Endothelial cell (in vitro differentiated cells): Measurements from ENCODE around the gene MEIOB. TPM values are rescaled to one million over a fixed set of nuclear protein-coding genes. Genes with fewer than 3 reads are reported as not detected.

Experiments
- DNase-seq: peaks from one replicate; pipeline ENCODE4 v3.0.0; 2021; ENCODE audit warnings: low spot score
- H3K27ac Mint-ChIP-seq: one replicate; pipeline ENCODE4 v1.8.0; 2021; ENCODE audit warnings: mixed read lengths, inconsistent platforms; ENCODE audit not compliant: unreplicated experiment
- H3K27me3 Mint-ChIP-seq: one replicate; pipeline ENCODE4 v1.8.0; 2021; ENCODE audit warnings: mild to moderate bottlenecking, moderate library complexity, mixed read lengths, inconsistent platforms; ENCODE audit not compliant: unreplicated experiment
- H3K36me3 Mint-ChIP-seq: one replicate; pipeline ENCODE4 v1.8.0; 2021; ENCODE audit warnings: mild to moderate bottlenecking, low read depth, mixed read lengths, inconsistent platforms; ENCODE audit not compliant: unreplicated experiment
- H3K4me1 Mint-ChIP-seq: one replicate; pipeline ENCODE4 v1.8.0; 2021; ENCODE audit warnings: mild to moderate bottlenecking, mixed read lengths, inconsistent platforms; ENCODE audit not compliant: unreplicated experiment
- H3K4me3 Mint-ChIP-seq: one replicate; pipeline ENCODE4 v1.8.0; 2021; ENCODE audit warnings: mild to moderate bottlenecking, mixed read lengths, inconsistent platforms; ENCODE audit not compliant: unreplicated experiment
- H3K9me3 Mint-ChIP-seq: one replicate; pipeline ENCODE4 v1.8.0; 2021; ENCODE audit warnings: mixed read lengths, inconsistent platforms; ENCODE audit not compliant: unreplicated experiment
- total RNA-seq: library from RNA; stranded (reverse); fragmentation: NEBNext Ultra II Directional; extraction: Animal tissue kit (Norgen Biotek cat#: 25700); gene quantifications from one replicate; pipeline ENCODE4 v1.2.1, GENCODE V29; 2021; ENCODE audit not compliant: unreplicated experiment
- TF ChIP-seq, protein P1 (sequence below): fragments of 200-600 bp; sonication (generic); IDR thresholded peaks from one replicate; pipeline ENCODE4 v1.5.0; 2021; ENCODE audit warnings: antibody characterized with exemption; ENCODE audit not compliant: unreplicated experiment

Gene MEIOB
- total RNA-seq, 1 donor from 2014 or later, result not detected

DNA sequence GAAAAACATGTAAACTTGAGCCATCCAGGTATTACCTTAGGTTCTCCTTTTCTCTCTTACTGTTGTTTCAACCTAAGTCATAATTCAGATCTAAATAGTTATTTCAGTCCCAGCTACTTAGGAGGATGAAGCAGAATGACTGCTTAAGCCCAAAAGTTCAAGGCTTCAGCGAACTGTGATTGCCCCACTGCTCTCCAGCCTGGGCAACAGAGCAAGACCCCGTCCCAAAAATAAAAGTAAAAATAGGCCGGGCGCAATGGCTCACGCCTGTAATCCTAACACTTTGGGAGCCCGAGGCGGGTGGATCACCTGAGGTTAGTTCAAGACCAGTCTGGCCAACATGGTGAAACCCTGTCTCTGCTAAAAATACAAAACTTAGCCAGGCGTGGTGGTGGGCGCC is 9.6 kb downstream of the MEIOB start:
- H3K4me1 Mint-ChIP-seq, result no peaks in the 10 kb centered on the region
- TF ChIP-seq, protein P1, sequence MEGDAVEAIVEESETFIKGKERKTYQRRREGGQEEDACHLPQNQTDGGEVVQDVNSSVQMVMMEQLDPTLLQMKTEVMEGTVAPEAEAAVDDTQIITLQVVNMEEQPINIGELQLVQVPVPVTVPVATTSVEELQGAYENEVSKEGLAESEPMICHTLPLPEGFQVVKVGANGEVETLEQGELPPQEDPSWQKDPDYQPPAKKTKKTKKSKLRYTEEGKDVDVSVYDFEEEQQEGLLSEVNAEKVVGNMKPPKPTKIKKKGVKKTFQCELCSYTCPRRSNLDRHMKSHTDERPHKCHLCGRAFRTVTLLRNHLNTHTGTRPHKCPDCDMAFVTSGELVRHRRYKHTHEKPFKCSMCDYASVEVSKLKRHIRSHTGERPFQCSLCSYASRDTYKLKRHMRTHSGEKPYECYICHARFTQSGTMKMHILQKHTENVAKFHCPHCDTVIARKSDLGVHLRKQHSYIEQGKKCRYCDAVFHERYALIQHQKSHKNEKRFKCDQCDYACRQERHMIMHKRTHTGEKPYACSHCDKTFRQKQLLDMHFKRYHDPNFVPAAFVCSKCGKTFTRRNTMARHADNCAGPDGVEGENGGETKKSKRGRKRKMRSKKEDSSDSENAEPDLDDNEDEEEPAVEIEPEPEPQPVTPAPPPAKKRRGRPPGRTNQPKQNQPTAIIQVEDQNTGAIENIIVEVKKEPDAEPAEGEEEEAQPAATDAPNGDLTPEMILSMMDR, result no peak
- no peak overlapping the region for H3K4me3 Mint-ChIP-seq
- H3K27ac Mint-ChIP-seq, result no peak overlapping the region
- no peaks in the 10 kb centered on the region for H3K36me3 Mint-ChIP-seq
- H3K27me3 Mint-ChIP-seq, result peaks cover 2% of the 10 kb centered on the region
- no peaks in the 10 kb centered on the region for H3K9me3 Mint-ChIP-seq
- no peak for DNase-seq

DNA sequence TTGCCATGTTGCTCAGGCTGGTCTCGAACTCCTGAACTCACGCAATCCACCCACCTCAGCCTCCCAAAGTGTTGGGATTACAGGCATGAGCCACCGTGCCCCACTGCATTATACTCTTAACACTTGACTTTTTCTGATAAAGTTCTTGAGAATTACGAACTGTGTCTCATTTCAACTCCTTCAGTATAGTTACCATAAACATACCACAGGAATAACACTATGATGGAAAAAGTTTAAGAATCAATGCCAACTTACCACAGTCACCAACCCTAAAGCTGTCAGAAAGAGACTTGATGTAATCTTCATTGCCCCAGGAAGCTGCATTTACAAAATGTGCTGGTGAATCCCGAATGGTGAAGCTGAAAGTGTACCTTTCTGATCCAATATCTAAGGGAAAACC is 10.2 kb downstream of the MEIOB start:
- no peak for DNase-seq
- H3K4me3 Mint-ChIP-seq, result no peak overlapping the region

DNA sequence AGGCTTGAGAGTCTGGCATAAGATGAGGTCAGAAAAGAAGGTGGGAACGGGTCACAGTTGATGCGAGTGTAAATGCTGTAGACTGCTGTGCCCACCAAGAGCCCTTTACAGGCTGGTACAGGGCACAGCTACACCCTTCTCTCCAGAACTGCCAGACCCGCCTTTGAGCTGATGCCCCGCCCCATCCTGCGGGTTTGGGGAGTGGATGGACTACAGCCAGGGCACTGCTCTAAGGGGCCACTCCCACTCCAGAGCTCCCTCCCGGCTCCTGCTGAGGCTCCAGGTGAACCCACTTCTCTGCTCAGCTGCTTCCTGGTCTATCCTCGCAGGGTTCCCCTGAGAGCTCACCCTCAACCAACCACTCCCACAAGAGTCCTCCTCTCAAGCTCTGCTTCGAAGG is 12.3 kb downstream of the MEIOB start:
- TF ChIP-seq, protein P1, result no peak

More for the DNA sequence above, 10.2 kb downstream of the MEIOB start:
- Mint-ChIP-seq H3K36me3 (no peaks in the 10 kb centered on the region), H3K9me3 (no peaks in the 10 kb centered on the region), H3K4me1 (no peaks in the 10 kb centered on the region), H3K27me3 (peaks cover 2% of the 10 kb centered on the region), H3K27ac (no peak overlapping the region)
- TF ChIP-seq, protein P1, result no peak

DNA sequence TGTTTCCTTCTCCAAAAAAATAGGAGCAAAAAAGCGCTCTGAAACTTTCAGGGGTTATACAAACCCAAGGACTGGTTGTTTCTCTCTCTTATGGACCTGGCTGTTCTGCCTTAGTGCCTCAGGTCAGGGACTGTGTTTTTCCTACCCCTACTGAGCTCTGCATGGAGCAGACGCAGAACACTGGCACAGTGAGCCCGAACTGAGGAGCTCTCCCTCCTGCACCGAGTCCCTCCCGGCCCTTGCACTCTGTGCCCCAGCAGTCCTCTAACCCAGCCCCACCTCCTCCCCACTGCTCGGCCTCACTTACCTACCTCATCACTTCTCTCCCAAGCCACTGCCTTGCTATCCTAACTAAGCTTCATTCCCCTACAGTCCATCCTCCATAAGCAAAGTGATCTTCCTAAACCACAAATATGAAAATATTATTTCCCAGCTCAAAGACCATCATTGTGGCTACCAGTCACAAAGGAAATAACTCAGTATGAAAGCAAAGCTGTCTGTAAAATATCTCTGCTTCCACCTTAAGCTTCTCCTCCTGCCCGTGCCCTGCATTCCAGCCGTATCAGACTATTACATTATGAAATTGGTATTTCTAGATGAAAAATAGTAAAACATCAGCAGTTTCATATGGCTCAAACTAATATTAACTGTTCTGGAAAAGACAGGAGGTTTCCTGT is 13.6 kb downstream of the MEIOB start:
- peaks cover 2% of the 10 kb centered on the region for H3K27me3 Mint-ChIP-seq
- H3K36me3 Mint-ChIP-seq, result no peaks in the 10 kb centered on the region
- no peaks in the 10 kb centered on the region for H3K9me3 Mint-ChIP-seq
- DNase-seq, result no peak
- H3K27ac Mint-ChIP-seq, result no peak overlapping the region
- no peaks in the 10 kb centered on the region for H3K4me1 Mint-ChIP-seq
- no peak overlapping the region for H3K4me3 Mint-ChIP-seq
- TF ChIP-seq, protein P1, result no peak

More for the DNA sequence above, 12.3 kb downstream of the MEIOB start:
- no peaks in the 10 kb centered on the region for H3K36me3 Mint-ChIP-seq
- H3K4me1 Mint-ChIP-seq, result no peaks in the 10 kb centered on the region
- no peak overlapping the region for H3K27ac Mint-ChIP-seq
- H3K27me3 Mint-ChIP-seq, result peaks cover 2% of the 10 kb centered on the region
- DNase-seq, result no peak
- H3K4me3 Mint-ChIP-seq, result no peak overlapping the region
- no peaks in the 10 kb centered on the region for H3K9me3 Mint-ChIP-seq

DNA sequence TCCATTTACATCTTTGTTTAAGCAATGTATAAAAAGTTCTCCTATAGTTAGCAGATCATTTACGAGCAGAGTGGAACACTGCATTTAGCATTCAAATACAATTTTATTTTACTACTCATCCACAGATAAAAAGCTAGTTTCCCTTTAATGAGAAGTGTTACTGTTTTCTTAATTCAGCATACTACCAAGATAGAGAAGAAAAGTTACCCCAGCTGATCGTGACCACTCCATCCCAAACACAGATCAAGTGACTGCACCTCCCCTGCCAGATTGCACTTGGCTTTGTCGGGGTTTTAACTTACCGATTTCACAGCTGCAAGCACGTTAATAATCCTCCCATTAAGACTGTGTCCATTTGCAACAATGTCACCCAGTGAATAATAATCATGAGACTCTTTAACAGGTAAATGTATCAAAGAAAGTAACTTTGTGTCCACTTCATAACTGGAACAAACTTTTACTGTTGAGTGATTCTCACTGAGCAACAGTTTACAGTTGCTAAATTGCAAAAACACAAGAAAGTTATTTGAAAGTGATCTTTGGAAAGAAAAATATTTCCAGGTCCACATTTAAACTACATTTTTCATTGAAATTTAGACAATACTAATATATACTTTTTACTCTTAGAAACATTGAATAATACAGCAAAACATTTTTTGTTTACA is 14.4 kb downstream of the MEIOB start:
- Mint-ChIP-seq H3K4me3 (no peak overlapping the region), H3K4me1 (no peaks in the 10 kb centered on the region), H3K27ac (no peak overlapping the region), H3K9me3 (no peaks in the 10 kb centered on the region), H3K36me3 (no peaks in the 10 kb centered on the region), H3K27me3 (peaks cover 2% of the 10 kb centered on the region)
- DNase-seq, result no peak
- TF ChIP-seq, protein P1, result no peak
